Stimulated activated CD8-positive, alpha-beta memory T cell treated with anti-CD3 and anti-CD28 coated beads, Interleukin-4, amount 100 ng/mL, for 48 hours (primary cell): ENCODE measurements around the gene TMX1.

Experiments used
- DNase-seq: peaks from one replicate; pipeline ENCODE4 v3.0.0-alpha.2; 2020

The TMX1 gene

GRCh38 chr14:51294951-51295525 lies 55.0 kb downstream of the TMX1 start:
- DNase-seq, result no peak

GRCh38 chr14:51295646-51296263 lies 55.7 kb downstream of the TMX1 start:
- DNase-seq, result no peak

- no peak for DNase-seq
These were observed 57.0 kb downstream of the TMX1 start for GRCh38 chr14:51297066-51297465.

- DNase-seq, result no peak
These were observed 58.8 kb downstream of the TMX1 start for GRCh38 chr14:51298895-51299294.

- no peak for DNase-seq
These were observed 62.4 kb downstream of the TMX1 start for GRCh38 chr14:51302295-51303030.

GRCh38 chr14:51304438-51304837 lies 64.4 kb downstream of the TMX1 start:
- DNase-seq, result peak; percentile 32

- DNase-seq, result no peak
These were observed 64.9 kb downstream of the TMX1 start for GRCh38 chr14:51304941-51305340.

- DNase-seq, result no peak
These were observed 65.7 kb downstream of the TMX1 start for GRCh38 chr14:51305751-51306150.
